Measurements from ENCODE around the gene SNW1. TPM values are rescaled to one million over a fixed set of nuclear protein-coding genes. Genes with fewer than 3 reads are reported as not detected.

SNW1 gene
- total RNA-seq, 2 donors from 2014 or later = 40.9 to 47.5 TPM

DNA sequence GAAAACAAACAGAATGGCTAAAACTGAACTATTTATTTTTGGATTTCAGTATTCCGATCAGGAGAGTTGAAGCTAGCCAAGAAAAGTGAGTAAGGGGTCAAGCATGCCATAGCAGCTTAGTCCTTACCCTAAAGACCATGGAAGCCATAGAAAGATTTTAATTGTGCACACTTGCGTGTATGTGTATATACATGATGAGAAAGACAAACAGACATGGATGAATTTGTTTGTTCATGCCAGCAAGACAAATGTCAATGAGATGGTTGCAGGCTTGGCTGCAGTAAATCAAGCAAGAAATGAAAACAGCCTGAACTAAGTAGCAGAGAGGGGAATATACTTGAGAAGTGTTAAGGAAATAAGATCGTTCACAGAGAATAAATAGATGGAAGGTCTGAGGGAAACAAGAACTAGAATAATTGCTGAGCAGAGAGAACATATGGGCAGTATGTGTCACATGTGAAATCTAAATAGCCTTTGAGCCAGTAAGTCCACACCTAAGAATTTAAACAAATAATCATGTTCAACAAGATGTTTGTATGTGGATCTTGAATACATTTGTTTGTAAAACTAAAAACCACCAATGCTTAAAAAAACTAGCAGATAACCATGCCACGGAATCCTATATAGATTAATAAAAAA is 14.8 kb downstream of the SNW1 start:
- TF ChIP-seq, protein P1, sequence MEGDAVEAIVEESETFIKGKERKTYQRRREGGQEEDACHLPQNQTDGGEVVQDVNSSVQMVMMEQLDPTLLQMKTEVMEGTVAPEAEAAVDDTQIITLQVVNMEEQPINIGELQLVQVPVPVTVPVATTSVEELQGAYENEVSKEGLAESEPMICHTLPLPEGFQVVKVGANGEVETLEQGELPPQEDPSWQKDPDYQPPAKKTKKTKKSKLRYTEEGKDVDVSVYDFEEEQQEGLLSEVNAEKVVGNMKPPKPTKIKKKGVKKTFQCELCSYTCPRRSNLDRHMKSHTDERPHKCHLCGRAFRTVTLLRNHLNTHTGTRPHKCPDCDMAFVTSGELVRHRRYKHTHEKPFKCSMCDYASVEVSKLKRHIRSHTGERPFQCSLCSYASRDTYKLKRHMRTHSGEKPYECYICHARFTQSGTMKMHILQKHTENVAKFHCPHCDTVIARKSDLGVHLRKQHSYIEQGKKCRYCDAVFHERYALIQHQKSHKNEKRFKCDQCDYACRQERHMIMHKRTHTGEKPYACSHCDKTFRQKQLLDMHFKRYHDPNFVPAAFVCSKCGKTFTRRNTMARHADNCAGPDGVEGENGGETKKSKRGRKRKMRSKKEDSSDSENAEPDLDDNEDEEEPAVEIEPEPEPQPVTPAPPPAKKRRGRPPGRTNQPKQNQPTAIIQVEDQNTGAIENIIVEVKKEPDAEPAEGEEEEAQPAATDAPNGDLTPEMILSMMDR (IDR thresholded peaks at IDR 0.05) = no peak
- H3K36me3 ChIP-seq = peaks cover 27% of the 10 kb centered on the region
- no peaks in the 10 kb centered on the region for H3K9me3 ChIP-seq
- H3K27me3 ChIP-seq (replicated peaks; ENCODE audit: insufficient read depth) = no peaks in the 10 kb centered on the region
- no peak overlapping the region for H3K4me3 ChIP-seq
- DNase-seq (ENCODE audit: low spot score) = no peak
- H3K4me1 ChIP-seq (ENCODE audit: control insufficient read depth in 1 of 2, low read depth in 2 of 2) = peaks cover 0 to 13% of the 10 kb centered on the region in 2 donors
- no peak for ATAC-seq (ENCODE audit: insufficient number of reproducible peaks, low FRiP score, low read depth)
- H3K27ac ChIP-seq = no peak overlapping the region

DNA sequence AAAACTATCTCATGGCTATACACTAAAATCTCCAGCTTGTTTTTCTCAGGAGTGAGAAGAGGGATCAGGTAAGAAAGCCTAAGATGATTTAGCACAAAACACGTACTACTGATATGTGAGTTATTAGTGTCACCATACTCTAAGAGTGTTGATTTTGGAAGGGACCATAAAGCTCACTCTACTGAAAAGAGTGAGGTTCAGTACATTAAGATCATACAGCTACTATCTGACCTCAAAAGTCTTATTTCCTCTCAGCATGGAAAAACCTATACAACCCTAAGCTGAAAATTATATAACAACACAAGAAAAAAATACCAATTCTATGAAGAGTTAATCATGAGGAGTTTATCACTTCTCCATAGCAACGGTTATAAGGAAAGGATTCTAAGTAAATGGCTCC is 19.5 kb downstream of the SNW1 start:
- no peaks in the 10 kb centered on the region for H3K9me3 ChIP-seq
- no peak for DNase-seq (ENCODE audit: low spot score)
- H3K27me3 ChIP-seq (replicated peaks; ENCODE audit: insufficient read depth) = no peaks in the 10 kb centered on the region
- no peak for ATAC-seq (ENCODE audit: insufficient number of reproducible peaks, low FRiP score, low read depth)
- peaks cover 25% of the 10 kb centered on the region for H3K36me3 ChIP-seq
- H3K4me3 ChIP-seq = no peak overlapping the region
- H3K4me1 ChIP-seq (ENCODE audit: control insufficient read depth in 1 of 2, low read depth in 2 of 2) = peaks cover 0 to 13% of the 10 kb centered on the region in 2 donors
- TF ChIP-seq, protein P1 (IDR thresholded peaks at IDR 0.05) = no peak
- no peak overlapping the region for H3K27ac ChIP-seq

GRCh38 chr14:77738559-77739250 is 22.3 kb downstream of the SNW1 start:
- Histone ChIP-seq H3K27me3 (replicated peaks; ENCODE audit: insufficient read depth) (no peaks in the 10 kb centered on the region), H3K4me3 (no peak overlapping the region), H3K27ac (no peak overlapping the region), H3K9me3 (no peaks in the 10 kb centered on the region), H3K4me1 (ENCODE audit: control insufficient read depth in 1 of 2, low read depth in 2 of 2) (no peaks in the 10 kb centered on the region), H3K36me3 (peaks cover 40% of the 10 kb centered on the region)
- DNase-seq (ENCODE audit: low spot score) (no peak), ATAC-seq (ENCODE audit: insufficient number of reproducible peaks, low FRiP score, low read depth) (no peak)
- TF ChIP-seq, protein P1 (IDR thresholded peaks at IDR 0.05) = no peak

GRCh38 chr14:77730976-77731497 is 29.9 kb downstream of the SNW1 start:
- ATAC-seq (ENCODE audit: insufficient number of reproducible peaks, low FRiP score, low read depth) (no peak), DNase-seq (ENCODE audit: low spot score) (no peak)
- Histone ChIP-seq H3K9me3 (no peaks in the 10 kb centered on the region), H3K27ac (no peak overlapping the region), H3K36me3 (peaks cover 87% of the 10 kb centered on the region), H3K4me3 (no peak overlapping the region), H3K27me3 (replicated peaks; ENCODE audit: insufficient read depth) (no peaks in the 10 kb centered on the region), H3K4me1 (ENCODE audit: control insufficient read depth in 1 of 2, low read depth in 2 of 2) (no peaks in the 10 kb centered on the region)
- TF ChIP-seq, protein P1 (IDR thresholded peaks at IDR 0.05) = no peak

DNA sequence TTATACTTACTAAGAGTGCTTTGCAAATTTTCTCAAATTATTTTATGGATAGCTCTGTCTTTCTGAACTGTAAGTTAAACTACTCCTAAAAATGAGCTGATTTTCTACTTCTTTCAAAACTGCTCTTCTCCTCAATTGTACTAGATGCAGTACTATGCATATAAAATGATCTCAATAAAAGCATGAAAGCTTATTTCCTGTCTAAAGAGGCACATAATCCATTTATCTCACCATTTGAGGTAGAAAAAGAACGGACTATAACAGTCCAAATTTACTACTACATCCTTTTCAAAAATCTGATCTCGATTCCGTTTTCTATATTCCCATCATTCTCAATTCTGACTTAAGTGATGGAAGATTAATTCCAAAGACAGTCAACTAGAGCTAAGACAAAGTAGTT is 38.7 kb downstream of the SNW1 start:
- Histone ChIP-seq H3K4me1 (ENCODE audit: control insufficient read depth in 1 of 2, low read depth in 2 of 2) (no peaks in the 10 kb centered on the region), H3K9me3 (no peaks in the 10 kb centered on the region), H3K36me3 (peaks cover 50% of the 10 kb centered on the region), H3K27ac (no peak overlapping the region), H3K4me3 (no peak overlapping the region), H3K27me3 (replicated peaks; ENCODE audit: insufficient read depth) (no peaks in the 10 kb centered on the region)
- TF ChIP-seq, protein P1 (IDR thresholded peaks at IDR 0.05) = no peak
- ATAC-seq (ENCODE audit: insufficient number of reproducible peaks, low FRiP score, low read depth) (no peak), DNase-seq (ENCODE audit: low spot score) (no peak)

Data from thoracic aorta (tissue), 2 donors.